ENCODE data around the gene DUSP9. TPM values are rescaled to one million over a fixed set of nuclear protein-coding genes. Genes with fewer than 3 reads are reported as not detected.

DUSP9 gene
- total RNA-seq, 1 donor from 2014 or later, result 1.3 TPM

DNA sequence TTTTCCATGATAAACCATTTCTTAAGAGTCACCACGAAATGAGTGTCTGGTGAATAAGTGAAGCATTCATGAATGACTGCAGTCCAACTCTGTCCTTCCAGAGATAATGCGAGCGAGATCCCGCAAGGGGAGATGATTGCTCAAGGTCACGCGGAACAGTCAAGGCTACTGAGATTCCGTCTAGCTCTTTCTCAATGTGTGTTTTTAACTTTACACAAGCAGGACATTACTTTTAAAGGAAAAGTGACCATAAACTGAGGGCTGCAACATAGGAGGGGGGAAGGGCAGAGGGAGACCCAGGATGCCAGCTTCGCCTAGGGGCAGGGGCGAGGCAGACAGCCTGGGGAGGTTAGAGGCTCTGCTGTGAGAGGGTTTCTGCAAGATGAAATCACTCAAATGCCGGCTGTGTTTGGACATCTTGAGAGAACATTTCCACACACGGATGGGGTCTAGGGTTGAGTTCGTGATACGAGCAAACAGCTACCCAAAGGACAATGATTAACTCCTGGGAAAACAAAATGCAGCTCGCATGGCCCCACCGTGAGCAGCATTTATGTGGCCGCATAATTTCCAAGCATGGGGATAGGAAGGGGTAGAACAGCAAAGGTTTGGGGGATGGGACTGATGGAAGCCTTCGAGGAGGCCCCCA lies 24.2 kb upstream of the DUSP9 start:
- H3K4me3 Mint-ChIP-seq (ENCODE audit: unreplicated experiment), result no peak overlapping the region
- no peaks in the 10 kb centered on the region for H3K36me3 Mint-ChIP-seq (ENCODE audit: unreplicated experiment)
- H3K27me3 Mint-ChIP-seq (ENCODE audit: unreplicated experiment), result peaks cover 16% of the 10 kb centered on the region
- H3K4me1 Mint-ChIP-seq (ENCODE audit: unreplicated experiment), result peaks cover 6% of the 10 kb centered on the region
- TF ChIP-seq CTCF (IDR thresholded peaks at IDR 0.05), result no peak
- H3K9me3 Mint-ChIP-seq (ENCODE audit: unreplicated experiment), result no peaks in the 10 kb centered on the region
- no peak overlapping the region for H3K27ac Mint-ChIP-seq (ENCODE audit: unreplicated experiment)
- no peak for DNase-seq (ENCODE audit: extremely low spot score, unreplicated experiment)

GRCh38 chrX:153623310-153624029 lies 23.5 kb upstream of the DUSP9 start:
- H3K9me3 Mint-ChIP-seq (ENCODE audit: unreplicated experiment), result no peaks in the 10 kb centered on the region
- H3K36me3 Mint-ChIP-seq (ENCODE audit: unreplicated experiment), result no peaks in the 10 kb centered on the region
- H3K27ac Mint-ChIP-seq (ENCODE audit: unreplicated experiment), result no peak overlapping the region
- H3K4me3 Mint-ChIP-seq (ENCODE audit: unreplicated experiment), result no peak overlapping the region
- peaks cover 12% of the 10 kb centered on the region for H3K27me3 Mint-ChIP-seq (ENCODE audit: unreplicated experiment)
- DNase-seq (ENCODE audit: extremely low spot score, unreplicated experiment), result no peak
- TF ChIP-seq CTCF (IDR thresholded peaks at IDR 0.05), result no peak
- H3K4me1 Mint-ChIP-seq (ENCODE audit: unreplicated experiment), result peaks cover 6% of the 10 kb centered on the region

DNA sequence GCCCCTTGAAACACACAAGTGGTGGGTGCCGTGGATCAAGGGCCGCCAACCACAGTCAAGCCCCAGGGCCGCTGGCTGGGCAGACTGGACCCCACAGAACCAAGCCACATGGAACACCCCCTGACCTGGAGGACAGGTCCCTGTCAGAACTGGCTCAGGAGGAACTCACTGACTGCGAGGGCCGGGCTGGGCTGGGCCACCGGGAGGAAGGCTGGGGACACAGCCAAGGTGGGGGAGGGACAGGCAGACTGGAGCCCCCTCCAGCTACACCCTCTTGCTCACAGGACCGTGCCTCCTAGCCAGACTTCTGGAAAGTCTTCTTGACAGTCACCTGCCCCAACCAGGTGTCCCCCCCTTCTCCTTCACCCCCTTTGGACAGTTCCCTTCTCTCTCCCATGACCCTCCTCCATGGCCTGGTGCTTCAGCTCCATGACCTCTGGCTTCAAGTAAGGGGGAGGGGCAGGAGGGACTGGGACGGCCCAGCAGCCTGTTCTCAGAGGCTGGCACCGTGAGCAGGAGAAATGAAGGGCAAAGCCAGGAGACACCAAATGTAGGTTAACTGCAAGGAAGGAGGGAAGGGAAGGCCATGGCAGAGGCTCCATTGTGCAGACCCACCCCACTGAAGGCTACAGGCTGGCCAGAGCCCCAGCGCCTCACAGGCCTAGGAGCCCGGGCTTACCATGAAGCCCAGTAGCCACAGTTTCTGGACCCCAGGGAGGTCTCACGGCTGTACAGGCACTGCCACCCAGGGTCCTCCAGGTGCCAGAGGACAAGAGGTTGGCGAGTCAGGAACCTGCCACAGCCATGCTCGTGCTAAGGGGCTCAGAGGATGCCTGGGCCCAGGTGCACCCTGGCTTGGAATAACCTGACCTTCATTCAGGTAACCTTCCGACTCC lies 22.6 kb upstream of the DUSP9 start:
- Mint-ChIP-seq H3K27ac (ENCODE audit: unreplicated experiment) (no peak overlapping the region), H3K4me3 (ENCODE audit: unreplicated experiment) (no peak overlapping the region), H3K9me3 (ENCODE audit: unreplicated experiment) (no peaks in the 10 kb centered on the region), H3K4me1 (ENCODE audit: unreplicated experiment) (peaks cover 6% of the 10 kb centered on the region), H3K27me3 (ENCODE audit: unreplicated experiment) (peaks cover 9% of the 10 kb centered on the region), H3K36me3 (ENCODE audit: unreplicated experiment) (no peaks in the 10 kb centered on the region)
- no peak for DNase-seq (ENCODE audit: extremely low spot score, unreplicated experiment)
- TF ChIP-seq CTCF (IDR thresholded peaks at IDR 0.05), result no peak

- no peak for TF ChIP-seq CTCF (IDR thresholded peaks at IDR 0.05)
- Mint-ChIP-seq H3K27ac (ENCODE audit: unreplicated experiment) (no peak overlapping the region), H3K4me1 (ENCODE audit: unreplicated experiment) (peaks cover 6% of the 10 kb centered on the region), H3K36me3 (ENCODE audit: unreplicated experiment) (no peaks in the 10 kb centered on the region), H3K4me3 (ENCODE audit: unreplicated experiment) (no peak overlapping the region), H3K9me3 (ENCODE audit: unreplicated experiment) (peaks cover 3% of the 10 kb centered on the region), H3K27me3 (ENCODE audit: unreplicated experiment) (peaks cover 13% of the 10 kb centered on the region)
- DNase-seq (ENCODE audit: extremely low spot score, unreplicated experiment), result no peak
Measured at GRCh38 chrX:153625271-153626024, 21.6 kb upstream of the DUSP9 start.
